GM19452 (cell line): ENCODE measurements around the gene ZDHHC20.
A peak's percentile ranks its signal among the peaks of the same experiment; 100 is the strongest.

Experiments used
- ATAC-seq: cut with Tn5 transposase; IDR thresholded peaks from one replicate; pipeline ENCODE4 v1.9.1; 2021; ENCODE audit not compliant: unreplicated experiment

The ZDHHC20 gene, protein sequence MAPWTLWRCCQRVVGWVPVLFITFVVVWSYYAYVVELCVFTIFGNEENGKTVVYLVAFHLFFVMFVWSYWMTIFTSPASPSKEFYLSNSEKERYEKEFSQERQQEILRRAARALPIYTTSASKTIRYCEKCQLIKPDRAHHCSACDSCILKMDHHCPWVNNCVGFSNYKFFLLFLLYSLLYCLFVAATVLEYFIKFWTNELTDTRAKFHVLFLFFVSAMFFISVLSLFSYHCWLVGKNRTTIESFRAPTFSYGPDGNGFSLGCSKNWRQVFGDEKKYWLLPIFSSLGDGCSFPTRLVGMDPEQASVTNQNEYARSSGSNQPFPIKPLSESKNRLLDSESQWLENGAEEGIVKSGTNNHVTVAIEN

DNA sequence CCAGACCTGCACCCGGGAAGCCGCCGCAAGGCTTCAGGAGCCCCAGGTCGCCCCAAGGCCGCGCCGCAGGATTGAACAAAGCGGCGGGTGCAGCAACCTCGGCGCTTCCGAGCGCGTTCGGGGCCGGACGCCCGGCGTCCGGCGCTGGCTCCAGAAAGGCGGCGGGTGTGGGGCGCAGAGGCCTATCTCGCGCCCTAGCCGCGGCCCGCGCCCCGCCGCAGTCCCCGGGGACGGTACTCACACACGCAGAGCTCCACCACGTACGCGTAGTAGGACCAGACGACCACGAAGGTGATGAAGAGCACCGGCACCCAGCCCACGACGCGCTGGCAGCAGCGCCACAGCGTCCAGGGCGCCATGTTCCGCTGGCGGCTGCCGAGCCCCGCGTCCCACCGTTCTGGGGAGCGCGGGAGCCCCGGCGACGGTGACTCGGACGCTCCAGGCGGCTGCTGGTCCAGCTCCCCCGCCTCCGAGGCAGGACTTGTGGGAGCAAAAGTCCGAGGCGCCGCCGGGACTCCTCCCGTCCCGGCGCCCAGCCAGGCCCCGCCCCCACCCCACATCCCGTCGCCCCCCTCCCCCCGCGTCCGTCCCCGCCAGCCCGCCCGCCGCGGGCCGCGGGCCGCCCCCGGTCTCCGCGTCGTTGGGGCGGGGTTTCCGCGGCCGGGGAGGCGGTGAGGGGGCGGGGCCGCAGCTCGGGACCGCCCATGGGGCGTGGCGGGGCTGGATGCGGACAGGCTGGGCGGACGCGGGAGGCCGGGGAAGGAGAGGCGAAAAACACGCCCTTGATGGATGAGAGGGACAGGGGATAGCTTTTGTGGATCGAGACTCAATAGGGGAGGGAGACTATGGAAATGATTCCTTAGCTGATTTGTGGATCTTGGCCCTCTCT is at the start of gene ZDHHC20:
Gene ZDHHC20, minus strand, starts transcription at position 491 of the 889 bp plus-strand sequence. Its CDS starts 132 bp downstream, at position 359.
- ATAC-seq, result peak; percentile 88

DNA sequence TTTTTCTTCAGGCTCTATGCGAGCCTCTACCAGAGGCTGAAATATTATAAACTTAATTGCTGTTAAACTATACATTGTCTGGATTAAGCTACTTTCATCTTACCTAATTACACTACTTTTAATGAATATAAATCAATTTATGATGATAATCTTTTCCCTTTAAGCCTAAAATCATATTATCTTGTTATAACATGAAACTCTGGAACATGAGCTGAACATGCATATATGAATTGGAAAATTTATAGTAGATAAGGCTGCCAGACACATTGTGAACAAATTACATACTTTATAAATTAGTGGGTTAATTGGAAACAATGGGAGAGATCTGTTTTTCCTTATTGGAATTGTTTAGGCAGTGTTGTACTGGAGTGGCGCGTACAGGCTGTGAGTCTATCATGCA is 45.3 kb upstream of the ZDHHC20 start:
- no peak for ATAC-seq

DNA sequence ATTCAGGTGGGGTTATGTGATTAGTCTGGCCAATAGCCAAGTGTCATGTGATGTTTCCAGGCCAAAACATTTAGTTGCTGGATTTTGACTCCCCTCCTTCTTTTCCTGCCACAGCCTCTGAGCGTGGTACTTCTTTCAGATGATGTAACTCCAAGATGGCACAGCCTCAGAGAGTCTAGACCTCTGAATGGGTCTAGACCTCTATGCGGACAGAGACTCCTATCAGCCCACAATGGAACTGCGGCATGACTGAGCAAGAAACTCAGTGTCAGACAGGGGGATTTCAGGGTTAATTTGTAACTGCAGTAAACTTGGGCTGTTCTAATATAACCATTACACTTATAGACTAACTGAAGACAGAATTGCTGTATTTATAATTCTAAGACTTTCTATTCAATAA is 42.6 kb upstream of the ZDHHC20 start:
- ATAC-seq, result no peak

DNA sequence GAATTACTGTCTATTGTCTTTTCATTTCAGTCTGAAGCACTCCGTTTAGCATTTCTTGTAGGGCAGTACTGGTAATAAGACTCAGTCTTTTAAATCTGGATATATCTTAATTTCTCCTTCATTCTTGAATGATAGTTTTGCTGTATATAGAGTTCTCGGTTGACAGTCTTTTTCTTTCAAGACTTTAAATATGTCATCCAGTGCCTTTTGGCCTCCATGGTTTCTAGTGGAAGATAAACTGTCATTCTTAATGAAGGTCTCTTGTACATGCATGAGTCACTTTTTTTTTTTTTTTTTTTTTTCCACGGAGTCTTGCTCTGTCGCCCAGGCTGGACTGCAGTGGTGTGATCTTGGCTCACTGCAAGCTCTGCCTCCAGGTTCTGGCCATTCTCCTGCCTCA is 27.2 kb upstream of the ZDHHC20 start:
- ATAC-seq, result no peak

DNA sequence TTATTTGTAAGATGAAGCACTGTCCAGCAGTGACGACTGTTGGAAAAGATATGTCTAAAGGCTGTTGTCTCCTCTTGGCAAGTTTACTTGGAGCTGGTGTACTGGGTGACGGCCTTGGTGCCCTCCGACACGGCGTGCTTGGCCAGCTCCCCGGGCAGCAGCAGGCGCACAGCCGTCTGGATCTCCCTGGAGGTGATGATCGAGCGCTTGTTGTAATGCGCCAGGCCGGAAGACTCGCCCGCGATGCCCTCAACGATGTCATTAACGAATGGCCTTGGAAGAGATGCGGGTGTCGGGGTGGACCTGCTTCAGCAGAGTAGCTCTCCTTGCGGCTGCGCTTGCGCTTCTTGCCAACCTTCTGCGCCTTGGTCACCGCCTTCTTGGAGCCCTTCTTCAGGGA is 24.6 kb upstream of the ZDHHC20 start:
- no peak for ATAC-seq

DNA sequence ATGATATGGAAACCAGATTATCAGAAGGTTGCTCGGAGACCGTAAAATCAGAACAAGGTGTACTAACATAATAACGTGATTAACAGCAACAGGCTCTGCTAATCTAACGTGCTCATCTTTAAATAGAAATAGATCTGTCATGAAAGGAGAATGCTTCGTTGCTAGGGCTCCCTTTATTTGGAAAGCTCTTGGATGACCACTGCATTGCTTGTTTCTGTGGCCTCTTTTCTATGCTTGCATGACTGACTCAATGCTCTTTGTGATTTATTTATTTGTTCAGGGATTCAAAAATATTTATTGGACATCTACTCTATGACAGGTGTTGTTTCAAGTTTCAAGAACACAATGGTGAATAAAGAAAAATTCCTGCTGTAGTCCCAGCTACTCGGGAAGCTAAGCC is 22.3 kb upstream of the ZDHHC20 start:
- ATAC-seq, result no peak

DNA sequence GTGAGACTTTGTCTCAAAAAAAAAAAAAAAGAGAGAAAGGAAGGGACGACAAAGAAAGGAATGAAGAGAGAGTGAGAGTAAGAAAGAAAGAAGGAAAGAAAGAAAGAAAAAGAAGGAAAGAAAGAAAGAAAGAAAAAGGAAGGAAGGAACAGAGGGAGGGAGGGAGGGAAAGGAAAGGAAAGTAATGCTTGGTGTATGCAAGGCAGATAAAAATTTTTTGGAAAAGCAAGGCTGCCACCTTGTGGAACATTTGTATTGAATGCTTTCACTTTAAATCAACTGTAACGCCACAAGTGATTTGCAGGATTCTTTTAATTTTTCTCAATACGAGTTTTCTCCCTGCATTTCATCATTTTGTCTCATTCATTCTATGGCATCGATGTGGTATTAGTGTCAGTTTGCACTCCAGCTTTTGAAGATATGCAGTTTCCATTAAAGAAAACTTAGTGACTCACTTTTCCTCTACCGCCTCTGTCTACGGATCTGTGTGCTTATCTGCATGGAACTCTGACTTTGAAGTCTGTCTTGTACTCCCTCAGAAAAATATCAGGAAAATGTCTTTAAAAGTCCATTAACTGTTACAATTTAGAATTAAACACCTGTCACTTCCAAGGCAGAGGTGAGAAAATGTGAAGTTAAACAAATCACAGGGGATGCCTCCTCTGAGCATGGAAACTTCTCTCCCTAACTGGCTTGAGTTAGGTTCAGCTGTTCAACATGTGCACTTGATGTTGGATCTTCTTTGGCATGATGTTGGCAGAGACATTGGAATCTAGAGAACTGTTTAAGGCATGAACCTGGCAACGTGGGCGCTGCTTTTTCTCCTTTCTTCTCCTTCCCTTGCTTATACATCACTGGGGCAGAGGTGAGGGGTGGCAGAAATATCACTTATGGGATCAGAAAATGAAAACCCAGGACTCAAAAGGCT is 20.0 kb upstream of the ZDHHC20 start:
- no peak for ATAC-seq

DNA sequence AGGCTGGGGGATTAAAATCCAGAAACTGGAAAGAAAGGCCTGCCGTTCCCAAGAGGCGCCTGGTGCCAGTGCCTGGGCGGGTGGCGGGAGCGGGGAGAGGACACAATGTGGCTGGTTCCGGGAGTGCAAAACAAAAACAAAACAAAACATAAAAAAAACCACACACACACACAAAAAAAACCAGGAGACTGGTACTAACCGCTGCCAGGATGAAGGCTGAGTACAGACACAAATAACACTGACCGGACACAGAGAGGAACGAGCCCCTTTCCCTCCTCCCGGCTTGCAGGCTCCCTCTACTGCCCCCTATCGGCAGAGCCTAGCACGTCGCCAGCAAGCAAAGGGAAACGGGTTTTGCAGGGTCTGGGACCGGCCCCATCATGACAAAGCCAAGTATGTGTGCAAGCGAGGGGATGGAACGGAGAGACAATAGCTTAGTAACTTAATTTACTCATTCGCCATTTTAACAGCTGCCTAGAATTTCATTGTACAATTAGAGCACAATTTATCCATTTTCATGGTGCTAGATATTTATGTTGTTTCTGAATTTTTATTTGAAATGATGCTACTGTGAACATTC is 17.9 kb upstream of the ZDHHC20 start:
- peak; percentile 86 for ATAC-seq

DNA sequence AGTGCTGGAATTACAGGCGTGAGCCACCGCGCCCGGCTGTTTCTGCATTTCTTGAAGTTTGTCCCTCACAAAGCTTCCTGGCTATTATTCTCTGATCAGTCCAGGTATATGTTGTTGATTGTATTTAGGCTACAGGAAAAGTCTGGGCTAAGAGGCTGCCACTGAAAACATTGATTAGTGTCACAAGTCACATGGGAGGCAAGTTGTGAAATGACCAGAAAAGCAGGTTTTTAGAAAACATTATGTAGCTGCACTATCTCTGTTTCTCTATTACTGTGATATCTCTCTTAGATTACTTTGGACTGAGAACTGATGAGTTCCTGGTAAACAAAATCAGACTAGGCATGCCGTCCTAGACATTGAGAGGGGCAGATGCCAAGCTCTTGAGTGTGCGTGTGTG is 16.0 kb upstream of the ZDHHC20 start:
- no peak for ATAC-seq

DNA sequence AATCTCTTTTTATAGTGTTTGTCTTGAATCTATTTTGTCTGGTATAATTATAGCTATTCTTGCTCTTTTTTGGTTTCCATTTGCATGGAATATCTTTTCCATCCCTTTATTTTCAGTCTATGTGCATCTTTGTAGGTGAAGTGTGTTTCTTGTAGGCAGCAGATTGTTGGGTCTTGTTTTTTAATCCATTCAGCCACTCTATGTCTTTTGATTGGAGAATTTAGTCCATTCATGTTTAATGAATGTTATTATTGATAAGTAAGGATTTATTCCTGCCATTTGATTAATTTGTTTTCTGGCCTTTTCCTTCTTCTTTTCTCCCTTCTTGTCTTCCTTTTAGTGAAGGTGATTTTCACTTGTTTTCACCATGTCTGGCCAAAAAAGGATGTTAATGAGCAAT is 11.7 kb upstream of the ZDHHC20 start:
- no peak for ATAC-seq

DNA sequence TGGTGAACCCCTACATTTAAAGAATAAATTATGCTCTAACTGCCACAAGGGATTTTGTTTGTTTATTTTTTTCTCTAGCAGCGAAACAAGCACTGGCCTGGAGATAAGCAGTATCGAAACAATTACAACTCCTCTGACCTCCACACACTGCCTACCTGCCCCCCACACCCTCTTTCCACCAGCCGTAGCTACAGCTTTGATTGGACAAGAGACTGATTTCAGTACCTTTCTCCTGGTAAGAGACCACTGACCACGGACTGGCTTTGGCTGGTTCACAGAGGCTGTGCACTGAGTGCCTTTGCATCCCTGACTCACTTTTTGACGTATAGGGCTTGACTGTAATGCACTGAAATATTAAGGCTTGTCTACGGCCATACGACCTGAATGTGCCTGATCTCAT is 7.4 kb upstream of the ZDHHC20 start:
- no peak for ATAC-seq

DNA sequence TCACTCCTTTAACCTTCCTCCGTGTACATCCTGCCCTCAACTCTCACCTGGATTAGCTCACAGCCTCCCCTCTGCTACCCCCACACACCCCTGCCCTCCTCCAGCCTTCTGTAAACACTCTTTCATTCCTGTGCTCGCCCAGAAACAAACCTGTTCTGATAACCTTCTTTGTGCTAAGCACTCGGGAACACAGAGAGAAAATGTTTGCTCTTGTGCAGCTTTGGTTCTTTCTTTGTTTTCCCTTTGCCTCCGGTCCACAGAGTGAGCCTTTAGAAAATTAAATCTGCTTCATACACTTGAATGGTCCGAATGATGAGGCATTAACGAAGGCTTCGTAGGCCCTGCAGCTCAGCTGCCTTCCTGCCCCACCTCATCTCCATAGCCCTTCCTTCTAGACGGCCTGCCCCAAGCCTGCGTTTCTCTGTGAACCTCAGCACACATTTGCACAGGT is 6.6 kb upstream of the ZDHHC20 start:
- no peak for ATAC-seq

DNA sequence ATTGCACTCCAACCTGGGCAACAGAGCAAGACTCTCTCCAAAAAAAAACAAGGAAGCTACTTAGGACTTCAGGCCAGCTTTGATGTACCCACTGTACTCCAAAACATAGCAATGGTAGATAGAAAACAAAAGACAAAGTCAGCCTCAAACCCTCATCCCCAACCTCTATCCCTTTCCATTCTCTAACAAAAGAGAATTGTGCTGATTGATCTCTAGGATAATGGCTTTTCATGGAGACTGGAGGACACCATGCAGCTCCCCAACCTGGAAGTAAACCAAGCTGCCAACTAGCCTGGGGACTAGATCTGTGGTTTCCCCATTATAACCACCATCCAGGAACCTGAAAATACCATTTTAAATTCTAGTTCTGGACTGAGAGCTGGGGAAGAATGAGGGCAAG is 4.3 kb upstream of the ZDHHC20 start:
- ATAC-seq, result no peak

DNA sequence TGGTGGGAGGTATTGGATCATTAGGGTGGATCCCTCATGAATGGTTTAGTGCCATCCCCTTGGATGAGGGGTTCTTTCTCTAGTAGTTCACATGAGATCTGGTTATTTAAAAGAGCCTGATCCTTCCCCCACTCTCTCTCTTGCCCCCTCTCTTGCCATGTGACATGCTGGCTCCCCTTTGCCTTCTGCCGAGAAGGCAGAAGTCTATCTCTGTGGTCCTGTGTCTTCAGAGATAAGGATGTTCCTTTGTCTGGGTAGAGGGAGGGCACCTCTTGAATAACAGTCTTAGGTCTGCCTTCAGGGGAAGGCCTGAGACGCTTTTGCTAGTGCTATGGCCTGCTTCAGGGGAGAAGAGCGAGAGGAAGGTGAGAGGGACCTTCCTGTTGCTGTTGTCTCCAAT is 2.0 kb upstream of the ZDHHC20 start:
- ATAC-seq, result no peak

DNA sequence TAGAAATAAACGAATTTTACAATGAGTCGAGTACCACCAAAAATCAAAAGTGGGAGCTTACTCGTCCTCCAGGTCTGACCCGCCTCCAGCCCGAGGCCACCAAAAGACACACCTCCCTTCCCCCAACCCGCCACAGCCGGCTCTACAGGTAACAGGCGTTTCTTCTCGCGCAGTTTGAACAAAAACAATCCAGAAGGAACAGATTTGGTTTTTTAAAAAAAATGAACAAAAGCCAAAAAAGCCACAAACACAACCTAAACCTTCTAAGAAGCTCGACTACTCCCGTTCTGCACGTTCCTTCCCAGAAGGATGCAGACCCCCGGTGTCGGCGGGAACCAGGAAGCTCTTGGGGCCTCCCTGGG is 671 bp downstream of the ZDHHC20 start:
- peak; percentile 25 for ATAC-seq

DNA sequence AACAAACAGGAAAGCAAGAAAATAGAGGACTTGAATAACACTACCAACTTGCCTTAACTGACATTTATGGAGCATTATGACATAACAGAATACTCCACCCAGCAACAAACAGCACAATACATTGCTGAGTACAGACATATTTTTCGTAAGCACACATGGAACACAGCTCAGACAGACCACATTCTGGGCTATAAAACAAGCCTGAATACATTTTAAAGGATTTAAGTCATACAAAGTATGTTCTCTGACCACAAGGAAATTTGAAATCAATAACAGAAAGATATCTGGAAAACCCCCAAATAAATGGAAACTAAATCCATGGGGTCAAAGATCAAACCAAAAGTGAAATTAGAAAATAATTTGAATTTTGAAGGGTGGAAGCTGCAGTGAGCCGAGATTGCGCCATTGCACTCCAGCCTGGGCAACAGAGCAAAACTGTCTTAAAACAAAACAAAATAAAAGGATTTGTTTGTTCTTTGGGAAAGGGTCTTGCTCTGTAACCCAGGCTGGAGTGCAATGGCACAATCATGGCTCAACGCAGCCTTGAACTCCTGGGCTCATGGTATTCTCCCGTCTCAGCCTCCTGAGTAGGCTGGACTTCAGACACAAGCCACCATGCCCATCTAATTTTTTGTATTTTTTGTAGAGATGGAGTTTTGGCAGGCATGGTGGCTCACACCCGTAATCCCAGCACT is 5.6 kb downstream of the ZDHHC20 start:
- ATAC-seq, result no peak

DNA sequence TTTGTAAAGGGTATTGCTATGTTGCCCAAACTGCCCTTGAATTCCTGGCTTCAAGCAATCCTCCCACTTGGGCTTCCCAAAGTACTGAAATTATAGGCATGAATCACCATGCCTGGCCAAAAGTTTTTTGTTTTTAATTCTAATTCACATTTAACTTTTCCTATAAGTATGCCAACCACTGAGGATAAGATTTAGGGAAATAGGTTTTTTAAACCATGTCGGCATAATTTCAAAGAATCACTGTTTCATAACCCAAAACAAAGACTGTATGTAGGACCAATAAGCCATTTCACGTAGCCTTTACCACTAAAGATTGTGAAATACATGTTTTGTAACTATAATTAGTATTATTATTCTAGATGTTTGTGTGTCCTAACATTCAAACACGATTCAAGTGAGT is 8.2 kb downstream of the ZDHHC20 start:
- ATAC-seq, result no peak

DNA sequence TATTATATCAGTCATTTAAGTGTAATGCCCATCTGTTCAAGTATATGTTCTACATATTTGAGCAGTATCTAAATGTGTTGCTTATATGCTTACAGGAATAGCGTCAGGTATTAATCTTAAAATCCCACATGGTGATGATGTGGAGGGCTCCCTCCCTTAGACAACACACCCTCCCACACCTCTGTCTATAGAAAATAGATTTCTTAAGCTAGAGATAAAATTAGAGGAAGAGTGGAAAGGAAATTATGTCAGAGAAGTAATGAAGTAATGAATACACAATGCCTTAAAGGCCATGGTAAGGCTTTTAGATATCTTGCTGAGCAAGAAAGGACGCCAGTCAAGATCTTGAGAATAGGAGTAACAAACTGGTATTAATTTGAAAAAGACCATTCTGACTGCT is 12.4 kb downstream of the ZDHHC20 start:
- ATAC-seq, result no peak

DNA sequence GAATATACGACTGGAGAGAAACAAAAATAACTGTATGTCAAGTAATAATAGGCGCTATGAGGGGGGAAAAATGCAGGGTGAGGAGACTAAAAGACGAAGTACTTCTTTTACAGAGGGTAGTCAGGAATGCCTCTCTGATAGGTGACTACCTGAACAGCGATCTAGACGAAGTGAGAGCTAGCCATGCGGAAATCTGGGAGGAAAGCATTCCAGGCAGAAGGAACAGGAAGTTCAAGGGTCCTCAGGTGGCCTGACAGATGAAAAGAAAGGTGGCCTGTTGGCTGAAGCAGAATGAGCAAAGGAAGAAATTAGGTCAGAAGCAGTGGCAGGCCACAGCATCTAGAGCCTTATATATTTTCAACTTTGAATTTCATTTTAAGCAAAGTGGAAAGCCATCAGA is 13.3 kb downstream of the ZDHHC20 start:
- no peak for ATAC-seq

DNA sequence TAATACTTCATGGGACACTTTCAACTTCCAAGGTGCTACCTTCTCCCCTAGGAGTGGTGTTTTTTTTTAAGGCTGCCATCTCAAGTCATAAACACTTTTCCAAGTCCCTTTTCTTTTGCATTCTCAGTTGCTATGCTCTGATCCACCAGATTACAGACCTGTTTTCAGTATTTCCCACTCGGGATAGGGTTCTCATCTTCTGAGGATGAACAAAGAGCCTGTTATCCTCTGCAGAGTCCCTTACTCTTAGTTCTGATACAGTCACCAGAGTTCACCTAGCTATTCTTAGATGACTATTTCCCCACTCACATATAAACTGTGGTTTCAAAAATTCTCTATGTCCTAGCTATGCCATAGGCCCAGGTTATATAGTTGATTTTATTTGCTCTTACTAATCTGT is 15.9 kb downstream of the ZDHHC20 start:
- ATAC-seq, result no peak
